ENCODE data around the gene INPP4B.

- TF ChIP-seq CTCF (IDR thresholded peaks at IDR 0.05) (no peak), POLR2A (IDR thresholded peaks at IDR 0.05) (no peak)
Measured at GRCh38 chr4:142874684-142875083, 28.6 kb upstream of the INPP4B start.

Data from Peyer's patch (tissue), 4 donors.